A673 (cell line): ENCODE data around the gene DUSP8.

ENCODE experiments used
- EZH2 ChIP-seq: fragments of 200-600 bp; sonication (generic); IDR thresholded peaks from 2 replicates; pipeline ENCODE4 v1.6.1; 2017; ENCODE audit warnings: borderline replicate concordance, low read depth, mild to moderate bottlenecking, mixed read lengths, antibody characterized with exemption, low read length; ENCODE audit not compliant: poor library complexity, severe bottlenecking
- TF ChIP-seq, protein P1 (sequence below): fragments of 300-800, 200-600 bp; sonication (generic); conservative IDR thresholded peaks from 2 replicates; pipeline ENCODE4 v1.5.1; 2017; ENCODE audit warnings: low read depth, mild to moderate bottlenecking, antibody characterized with exemption, low read length, moderate library complexity, mixed read lengths

DNA sequence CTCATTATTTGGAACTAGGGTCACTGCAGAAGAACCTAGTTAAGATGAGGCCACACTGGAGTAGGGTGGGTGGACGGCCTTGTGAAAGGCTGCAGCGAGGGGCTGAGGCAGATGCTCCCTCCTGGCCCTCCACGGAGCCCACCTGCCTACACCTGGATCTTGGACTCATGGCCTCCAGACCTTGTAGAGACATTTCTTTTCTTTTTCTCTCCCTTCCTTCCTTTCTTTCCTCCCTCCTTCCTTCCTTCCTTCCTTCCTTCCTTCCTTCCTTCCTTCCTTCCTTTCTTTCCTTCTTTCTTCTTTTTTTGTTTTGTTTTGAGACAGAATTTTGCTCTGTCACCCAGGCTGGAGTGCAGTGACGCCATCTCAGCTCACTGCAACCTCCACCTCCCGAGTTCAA is 26.6 kb downstream of the DUSP8 start:
- TF ChIP-seq, protein P1, sequence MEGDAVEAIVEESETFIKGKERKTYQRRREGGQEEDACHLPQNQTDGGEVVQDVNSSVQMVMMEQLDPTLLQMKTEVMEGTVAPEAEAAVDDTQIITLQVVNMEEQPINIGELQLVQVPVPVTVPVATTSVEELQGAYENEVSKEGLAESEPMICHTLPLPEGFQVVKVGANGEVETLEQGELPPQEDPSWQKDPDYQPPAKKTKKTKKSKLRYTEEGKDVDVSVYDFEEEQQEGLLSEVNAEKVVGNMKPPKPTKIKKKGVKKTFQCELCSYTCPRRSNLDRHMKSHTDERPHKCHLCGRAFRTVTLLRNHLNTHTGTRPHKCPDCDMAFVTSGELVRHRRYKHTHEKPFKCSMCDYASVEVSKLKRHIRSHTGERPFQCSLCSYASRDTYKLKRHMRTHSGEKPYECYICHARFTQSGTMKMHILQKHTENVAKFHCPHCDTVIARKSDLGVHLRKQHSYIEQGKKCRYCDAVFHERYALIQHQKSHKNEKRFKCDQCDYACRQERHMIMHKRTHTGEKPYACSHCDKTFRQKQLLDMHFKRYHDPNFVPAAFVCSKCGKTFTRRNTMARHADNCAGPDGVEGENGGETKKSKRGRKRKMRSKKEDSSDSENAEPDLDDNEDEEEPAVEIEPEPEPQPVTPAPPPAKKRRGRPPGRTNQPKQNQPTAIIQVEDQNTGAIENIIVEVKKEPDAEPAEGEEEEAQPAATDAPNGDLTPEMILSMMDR: no peak
- TF ChIP-seq EZH2: no peak
